Stomach (tissue), 4 donors: ENCODE measurements around the gene UGT1A6.

ENCODE experiments used
- CTCF ChIP-seq, 7 experiments: fragments of 450-650 bp in 4 of 7; fragments of 200-600 bp in 3 of 7; sonication (generic) in 3 of 7; IDR thresholded peaks; one replicate each; pipeline ENCODE4 v1.5.1; 2016 to 2019; ENCODE audit warnings: antibody characterized with exemption in 7 of 7, control low read depth in 2 of 7, mild to moderate bottlenecking in 1 of 7
- POLR2A ChIP-seq, 4 donors: fragments of 450-650 bp; IDR thresholded peaks; one replicate each; pipeline ENCODE4 v1.6.1; 2016; ENCODE audit warnings: antibody characterized with exemption in 4 of 4, control low read depth in 2 of 4, mild to moderate bottlenecking in 1 of 4, moderate library complexity in 1 of 4

- TF ChIP-seq POLR2A (IDR thresholded peaks at IDR 0.05): no peak
- no peak for TF ChIP-seq CTCF (IDR thresholded peaks at IDR 0.05)
Measured at GRCh38 chr2:233800208-233800607, 107.5 kb downstream of the UGT1A6 start.
